Ovary (tissue), 3 donors: ENCODE results near the gene DHRS2.

Experiments
- EP300 ChIP-seq: sonication (generic); formaldehyde crosslinking; IDR thresholded peaks from one replicate; pipeline ENCODE4 v1.6.1; 2017; ENCODE audit warnings: antibody characterized with exemption
- POLR2A ChIP-seq: fragments of 450-650 bp; IDR thresholded peaks from one replicate; pipeline ENCODE4 v1.6.1; 2017; ENCODE audit warnings: antibody characterized with exemption, mild to moderate bottlenecking, moderate library complexity
- TF ChIP-seq, protein P1 (sequence below), 3 donors: fragments of 450-650 bp in 2 of 3; fragments of 200-600 bp in 1 of 3; IDR thresholded peaks; one replicate each; pipeline versions ENCODE4 v1.5.1 to v1.8.0; 2016 to 2022; ENCODE audit warnings: antibody characterized with exemption in 3 of 3, mild to moderate bottlenecking in 1 of 3
- donor health status: DM: no; HTN: no; CAD: no.

DNA sequence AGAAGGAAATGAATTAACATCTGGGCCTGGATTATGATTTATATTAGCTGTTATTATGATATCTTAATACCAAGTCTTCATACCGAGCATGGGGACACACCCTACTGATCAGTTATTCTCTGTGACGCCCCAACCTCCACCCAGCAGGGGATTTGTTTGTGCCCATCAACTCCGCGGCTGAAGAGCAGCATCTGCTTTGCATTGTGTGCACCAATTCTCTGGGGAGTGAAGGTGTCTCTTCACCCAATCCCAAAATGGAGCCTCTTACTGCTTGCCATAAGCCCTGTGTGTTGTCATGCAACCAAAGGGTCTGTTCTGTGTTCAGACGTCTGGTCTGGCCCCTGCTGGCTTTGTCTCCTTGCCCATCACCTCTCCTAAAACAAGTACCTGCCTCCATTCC lies 25.4 kb downstream of the DHRS2 start:
- TF ChIP-seq, protein P1, sequence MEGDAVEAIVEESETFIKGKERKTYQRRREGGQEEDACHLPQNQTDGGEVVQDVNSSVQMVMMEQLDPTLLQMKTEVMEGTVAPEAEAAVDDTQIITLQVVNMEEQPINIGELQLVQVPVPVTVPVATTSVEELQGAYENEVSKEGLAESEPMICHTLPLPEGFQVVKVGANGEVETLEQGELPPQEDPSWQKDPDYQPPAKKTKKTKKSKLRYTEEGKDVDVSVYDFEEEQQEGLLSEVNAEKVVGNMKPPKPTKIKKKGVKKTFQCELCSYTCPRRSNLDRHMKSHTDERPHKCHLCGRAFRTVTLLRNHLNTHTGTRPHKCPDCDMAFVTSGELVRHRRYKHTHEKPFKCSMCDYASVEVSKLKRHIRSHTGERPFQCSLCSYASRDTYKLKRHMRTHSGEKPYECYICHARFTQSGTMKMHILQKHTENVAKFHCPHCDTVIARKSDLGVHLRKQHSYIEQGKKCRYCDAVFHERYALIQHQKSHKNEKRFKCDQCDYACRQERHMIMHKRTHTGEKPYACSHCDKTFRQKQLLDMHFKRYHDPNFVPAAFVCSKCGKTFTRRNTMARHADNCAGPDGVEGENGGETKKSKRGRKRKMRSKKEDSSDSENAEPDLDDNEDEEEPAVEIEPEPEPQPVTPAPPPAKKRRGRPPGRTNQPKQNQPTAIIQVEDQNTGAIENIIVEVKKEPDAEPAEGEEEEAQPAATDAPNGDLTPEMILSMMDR (IDR thresholded peaks at IDR 0.05): no peak
- no peak for TF ChIP-seq EP300
- no peak for TF ChIP-seq POLR2A
